Astrocyte of the spinal cord (primary cell): Measurements from ENCODE around the gene PHETA1.
"Not testable (repeated sequence)": the region's sequence is repeated elsewhere in the genome, so short reads cannot be mapped to it uniquely, and the experiment has no call there.

Experiments
- DNase-seq: peaks from one replicate; pipeline ENCODE4 v3.0.0; 2011; ENCODE audit warnings: low read depth, low spot score
- H3K4me3 ChIP-seq: 2 replicates; pipeline ENCODE4 v1.5.1; 2011; ENCODE audit warnings: low read depth, mild to moderate bottlenecking, low read length, moderate library complexity
- CTCF ChIP-seq: IDR thresholded peaks from 2 replicates; pipeline ENCODE4 v1.5.1; 2012; ENCODE audit warnings: low read depth, mild to moderate bottlenecking, low read length, inconsistent platforms
- in situ Hi-C: cut with HindIII; loops from 2 replicates; pipeline ENCODE4 v1.10.0; 2017; ENCODE audit warnings: low sequenced_read_pairs

The PHETA1 gene

GRCh38 chr12:111339321-111339938, 29.5 kb downstream of the PHETA1 start:
- no peak for TF ChIP-seq CTCF
- no peak for DNase-seq
- no peak overlapping the region for H3K4me3 ChIP-seq
- in situ Hi-C loops: no loop called here

DNA sequence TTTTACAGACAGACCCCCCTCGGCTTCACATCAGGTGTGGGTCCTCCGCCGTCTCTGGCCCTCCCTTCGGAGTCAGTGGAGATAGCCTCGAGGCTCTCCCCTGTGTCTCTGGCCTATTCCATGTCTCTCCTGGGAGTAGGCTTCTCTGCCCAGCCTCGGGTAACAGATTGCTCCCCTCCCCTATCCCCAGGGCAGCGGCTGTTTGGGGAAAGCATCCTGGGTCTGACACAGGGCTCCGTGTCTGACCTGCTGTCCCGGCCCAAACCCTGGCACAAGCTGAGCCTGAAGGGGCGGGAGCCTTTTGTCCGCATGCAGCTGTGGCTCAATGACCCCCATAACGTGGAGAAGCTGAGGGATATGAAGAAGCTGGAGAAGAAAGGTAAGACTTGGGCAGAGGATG, 30.8 kb downstream of the PHETA1 start:
- no peak overlapping the region for H3K4me3 ChIP-seq
- TF ChIP-seq CTCF: no peak
- in situ Hi-C loops: no loop called here
- no peak for DNase-seq

DNA sequence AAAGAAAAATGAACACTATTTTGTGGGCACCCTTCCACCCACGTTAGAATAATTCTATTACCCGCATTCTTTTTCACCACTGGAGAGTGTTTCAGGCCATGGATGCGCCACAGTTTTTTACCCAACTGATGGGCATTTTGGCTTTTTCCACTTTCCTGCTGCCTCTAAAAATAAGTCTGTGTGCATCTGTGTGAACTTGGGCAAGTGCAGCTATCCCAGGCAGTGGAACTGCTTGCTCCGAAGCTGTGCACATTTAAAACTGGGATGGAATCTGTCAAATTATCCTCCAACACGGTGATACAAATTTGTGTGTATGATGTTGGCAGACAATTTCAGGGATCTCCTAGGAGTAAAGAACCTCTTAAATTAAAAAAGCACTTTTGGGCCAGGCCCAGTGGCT, 31.5 kb downstream of the PHETA1 start:
- no peak for TF ChIP-seq CTCF
- DNase-seq: no peak
- H3K4me3 ChIP-seq: no peak overlapping the region
- in situ Hi-C loops: no loop called here

DNA sequence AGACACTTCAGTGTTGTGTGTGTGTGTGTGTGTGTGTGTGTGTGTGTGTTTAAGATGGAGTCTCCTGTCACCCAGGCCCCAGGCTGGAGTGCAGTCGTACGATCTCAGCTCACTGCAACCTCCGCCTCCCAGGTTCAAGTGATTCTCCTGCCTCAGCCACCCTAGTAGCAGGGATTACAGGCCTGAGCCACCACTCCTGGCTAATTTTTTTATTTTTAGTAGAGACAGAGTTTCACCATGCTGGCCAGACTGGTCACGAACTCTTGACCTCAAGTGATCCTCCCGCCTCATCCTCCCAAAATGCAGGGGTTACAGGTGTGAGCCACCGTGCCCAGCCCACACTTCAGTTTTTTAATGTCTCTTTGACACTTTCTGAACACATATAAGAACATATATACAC, 32.5 kb downstream of the PHETA1 start:
- DNase-seq, H3K4me3 ChIP-seq, in situ Hi-C loops: not testable (repeated sequence)

- no peak overlapping the region for H3K4me3 ChIP-seq
- in situ Hi-C loops: no loop called here
- DNase-seq: no peak
- TF ChIP-seq CTCF: no peak
These were observed 33.1 kb downstream of the PHETA1 start for GRCh38 chr12:111335811-111336210.

GRCh38 chr12:111335301-111335700, 33.6 kb downstream of the PHETA1 start:
- in situ Hi-C loops, DNase-seq, H3K4me3 ChIP-seq: not testable (repeated sequence)

DNA sequence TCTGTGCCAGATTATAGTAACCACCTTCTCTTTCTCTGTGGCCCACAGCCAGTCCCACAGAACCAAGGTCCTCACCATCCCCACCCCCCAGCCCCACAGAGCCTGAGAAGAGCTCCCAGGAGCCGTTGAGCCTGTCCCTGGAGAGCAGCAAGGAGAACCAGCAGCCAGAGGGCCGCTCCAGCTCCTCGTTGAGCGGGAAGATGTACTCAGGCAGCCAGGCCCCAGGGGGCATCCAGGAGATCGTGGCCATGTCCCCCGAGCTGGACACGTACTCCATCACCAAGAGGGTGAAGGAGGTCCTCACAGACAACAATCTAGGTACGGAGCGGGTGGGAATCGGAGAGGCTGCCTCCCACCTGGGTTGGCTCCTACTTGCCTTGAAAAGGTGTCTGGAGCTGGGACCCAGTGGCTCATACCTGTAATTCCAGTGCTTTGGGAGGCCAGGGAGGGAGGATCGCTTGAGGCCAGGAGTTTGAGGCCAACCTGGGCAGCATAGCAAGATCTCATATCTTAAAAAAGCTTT, 34.4 kb downstream of the PHETA1 start:
- no peak for DNase-seq
- no peak for TF ChIP-seq CTCF
- in situ Hi-C loops: no loop called here
- no peak overlapping the region for H3K4me3 ChIP-seq
